GM12878 (cell line): ENCODE results near the gene RAB37. TPM values are rescaled to one million over a fixed set of nuclear protein-coding genes. Genes with fewer than 3 reads are reported as not detected.

ENCODE experiments used
- CEBPB ChIP-seq, 2 experiments: fragments of 150-350 bp in 1 of 2; IDR thresholded peaks; 2 replicates each; pipeline ENCODE4 v1.6.1; 2012 to 2014; ENCODE audit warnings: low read depth in 2 of 2, low read length in 2 of 2, borderline replicate concordance in 1 of 2, inconsistent platforms in 1 of 2
- EED ChIP-seq: sonication (generic); IDR thresholded peaks from 2 replicates; pipeline ENCODE4 v1.6.1; 2016; ENCODE audit warnings: antibody characterized with exemption, low read depth
- IRF5 ChIP-seq: fragments of 450-650 bp; IDR thresholded peaks from 2 replicates; pipeline ENCODE4 v1.6.1; 2017; ENCODE audit warnings: borderline replicate concordance
- MEF2A ChIP-seq: IDR thresholded peaks from 2 replicates; pipeline ENCODE4 v1.6.1; 2011; ENCODE audit warnings: low read depth, mild to moderate bottlenecking, low read length, moderate library complexity; ENCODE audit not compliant: insufficient read depth
- NFYA ChIP-seq: IDR thresholded peaks from 2 replicates; pipeline ENCODE4 v1.6.1; 2011; ENCODE audit warnings: low read depth, mild to moderate bottlenecking, low read length, improper control_type of control experiment, borderline replicate concordance
- PBX3 ChIP-seq: IDR thresholded peaks from 2 replicates; pipeline ENCODE4 v1.6.1; 2011; ENCODE audit warnings: mild to moderate bottlenecking, low read depth, low read length, moderate library complexity; ENCODE audit not compliant: insufficient replicate concordance
- RUNX3 ChIP-seq: IDR thresholded peaks from 2 replicates; pipeline ENCODE4 v1.6.1; 2012; ENCODE audit warnings: low read length, inconsistent platforms
- TARDBP ChIP-seq: IDR thresholded peaks from 2 replicates; pipeline ENCODE4 v1.6.1; 2016; ENCODE audit warnings: borderline replicate concordance
- ZNF274 ChIP-seq: IDR thresholded peaks from one replicate; pipeline ENCODE4 v1.8.0; 2011; ENCODE audit not compliant: insufficient read length, insufficient read depth
- polyA plus RNA-seq, 11 experiments: library from polyadenylated mRNA; depleted of rRNA in 4 of 11; unstranded in 6 of 11; stranded (reverse) in 5 of 11; fragments of >200 nt; fragmentation: Nextera tagmentation in 4 of 11; fragmentation: Illumina TruSeq in 1 of 11; extraction: Ambion mirVana in 4 of 11; extraction: Trizol in 1 of 11; gene quantifications; 1 replicate in 1 of 11; 2 replicates in 10 of 11; pipeline versions ENCODE4 v1.2.1 to v1.2.3, GENCODE V29; 2011 to 2016; ENCODE audit warnings: inconsistent platforms in 2 of 11, missing spikeins in 2 of 11, low read depth in 1 of 11
- total RNA-seq, 4 experiments: library from RNA; depleted of rRNA in 3 of 4; stranded (reverse); fragments of >200 nt in 3 of 4; fragmentation: Illumina TruSeq in 1 of 4; extraction: Trizol in 1 of 4; gene quantifications; 2 replicates each; pipeline versions ENCODE4 v1.2.1 to v1.2.3, GENCODE V29; 2013 to 2021
- TF ChIP-seq, protein P1 (sequence below): fragments of 450-650 bp; formaldehyde crosslinking; IDR thresholded peaks from 2 replicates; pipeline ENCODE4 v1.4.0; 2020; ENCODE audit warnings: mild to moderate bottlenecking, moderate library complexity

Gene RAB37
- total and polyA plus RNA-seq, 10 of the 15 experiments (the other 5 are each of a cell fraction or from before 2014, with no cell fraction given), result 0.48 to 5.6 (median 1.7) TPM

DNA sequence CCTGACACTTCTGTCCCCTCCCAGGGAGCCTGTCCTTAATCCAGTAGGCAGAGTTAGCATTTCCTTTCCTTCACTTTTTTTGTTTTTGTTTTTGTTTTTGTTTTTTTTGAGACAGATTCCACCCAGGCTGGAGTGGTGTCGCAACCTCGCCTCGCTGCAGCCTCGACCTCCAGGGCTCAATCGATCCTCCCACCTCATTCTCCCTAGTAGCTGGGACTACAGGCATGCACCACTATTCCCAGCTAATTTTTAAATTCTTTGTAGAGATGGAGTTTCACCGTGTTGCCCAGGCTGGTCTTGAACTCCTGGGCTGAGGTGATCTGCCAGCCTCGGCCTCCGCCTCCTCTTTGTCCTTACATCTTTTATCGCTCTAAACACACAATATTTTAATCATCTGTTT lies 15.4 kb downstream of the RAB37 start (continued):
- TF ChIP-seq, protein P1, sequence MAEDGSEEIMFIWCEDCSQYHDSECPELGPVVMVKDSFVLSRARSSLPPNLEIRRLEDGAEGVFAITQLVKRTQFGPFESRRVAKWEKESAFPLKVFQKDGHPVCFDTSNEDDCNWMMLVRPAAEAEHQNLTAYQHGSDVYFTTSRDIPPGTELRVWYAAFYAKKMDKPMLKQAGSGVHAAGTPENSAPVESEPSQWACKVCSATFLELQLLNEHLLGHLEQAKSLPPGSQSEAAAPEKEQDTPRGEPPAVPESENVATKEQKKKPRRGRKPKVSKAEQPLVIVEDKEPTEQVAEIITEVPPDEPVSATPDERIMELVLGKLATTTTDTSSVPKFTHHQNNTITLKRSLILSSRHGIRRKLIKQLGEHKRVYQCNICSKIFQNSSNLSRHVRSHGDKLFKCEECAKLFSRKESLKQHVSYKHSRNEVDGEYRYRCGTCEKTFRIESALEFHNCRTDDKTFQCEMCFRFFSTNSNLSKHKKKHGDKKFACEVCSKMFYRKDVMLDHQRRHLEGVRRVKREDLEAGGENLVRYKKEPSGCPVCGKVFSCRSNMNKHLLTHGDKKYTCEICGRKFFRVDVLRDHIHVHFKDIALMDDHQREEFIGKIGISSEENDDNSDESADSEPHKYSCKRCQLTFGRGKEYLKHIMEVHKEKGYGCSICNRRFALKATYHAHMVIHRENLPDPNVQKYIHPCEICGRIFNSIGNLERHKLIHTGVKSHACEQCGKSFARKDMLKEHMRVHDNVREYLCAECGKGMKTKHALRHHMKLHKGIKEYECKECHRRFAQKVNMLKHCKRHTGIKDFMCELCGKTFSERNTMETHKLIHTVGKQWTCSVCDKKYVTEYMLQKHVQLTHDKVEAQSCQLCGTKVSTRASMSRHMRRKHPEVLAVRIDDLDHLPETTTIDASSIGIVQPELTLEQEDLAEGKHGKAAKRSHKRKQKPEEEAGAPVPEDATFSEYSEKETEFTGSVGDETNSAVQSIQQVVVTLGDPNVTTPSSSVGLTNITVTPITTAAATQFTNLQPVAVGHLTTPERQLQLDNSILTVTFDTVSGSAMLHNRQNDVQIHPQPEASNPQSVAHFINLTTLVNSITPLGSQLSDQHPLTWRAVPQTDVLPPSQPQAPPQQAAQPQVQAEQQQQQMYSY, result no peak
- TF ChIP-seq RUNX3 (no peak), MEF2A (no peak), TARDBP (no peak), IRF5 (no peak), EED (no peak), ZNF274 (no peak), PBX3 (no peak), CEBPB (IDR thresholded peaks at IDR 0.05; ENCODE audit: borderline replicate concordance in 1 of 2, low read depth in 2 of 2, low read length in 2 of 2) (no peak), NFYA (no peak)
